ENCODE measurements around the gene SAMD11. TPM values are rescaled to one million over a fixed set of nuclear protein-coding genes. Genes with fewer than 3 reads are reported as not detected.

The SAMD11 gene
- polyA plus RNA-seq, 1 of the 3 experiments (the other 2 are of a cell fraction) = 2.1 TPM

DNA sequence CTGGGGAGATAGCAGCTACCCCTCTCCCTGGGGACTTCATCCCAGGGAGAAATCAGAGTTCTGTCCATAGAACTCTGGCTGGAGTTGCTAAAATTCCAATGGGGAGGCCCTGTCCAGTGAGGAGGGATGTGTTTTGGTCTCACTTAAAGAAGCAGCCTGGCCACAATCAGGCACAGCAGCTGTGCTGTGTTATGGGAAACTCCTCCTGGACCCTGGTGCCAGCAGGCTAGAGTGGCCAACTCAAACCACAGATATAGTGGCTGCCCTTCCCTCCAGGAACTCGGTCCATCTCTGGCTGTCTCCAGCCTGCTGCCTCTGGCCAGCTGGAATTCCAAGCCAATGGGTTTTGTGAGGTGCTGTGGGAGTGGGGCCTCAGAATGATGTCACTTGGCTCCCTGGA is 37.4 kb upstream of the SAMD11 start:
- no CpG with 5 or more reads among the region's 1 CpG for WGBS (ENCODE audit: low lambda C conversion rate)
- Histone ChIP-seq H3F3A (replicated peaks; ENCODE audit: insufficient read depth) (no peaks in the 10 kb centered on the region), H3K4me3 (ENCODE audit: low read depth in 2 of 2, low read length in 1 of 2) (no peak overlapping the region), H4K20me1 (ENCODE audit: insufficient read depth) (no peaks in the 10 kb centered on the region), H3K9me2 (no peaks in the 10 kb centered on the region), H3K9me3 (no peaks in the 10 kb centered on the region), H3K36me3 (replicated peaks in 1 of 2; ENCODE audit: control insufficient read depth in 1 of 2, insufficient read depth in 2 of 2, low read length in 1 of 2) (no peaks in the 10 kb centered on the region), H3K4me1 (ENCODE audit: control insufficient read depth in 1 of 2, insufficient read depth in 2 of 2, low read depth in 1 of 2, low read length in 1 of 2) (no peaks in the 10 kb centered on the region), H2AFZ (ENCODE audit: low read depth) (no peak overlapping the region), H3K79me2 (ENCODE audit: insufficient read depth) (no peaks in the 10 kb centered on the region), H3K27me3 (ENCODE audit: insufficient read depth) (peaks cover 4% of the 10 kb centered on the region), H3K9ac (no peak overlapping the region), H3K27ac (ENCODE audit: low read depth in 2 of 2, low read length in 1 of 2) (no peak overlapping the region), H3K4me2 (no peak overlapping the region)
- no peak for DNase-seq
- TF ChIP-seq FOXM1 (IDR thresholded peaks at IDR 0.05; ENCODE audit: low read depth) = no peak
- POLR2A ChIA-PET = no interaction called here
- CTCF ChIA-PET = no interaction called here

DNA sequence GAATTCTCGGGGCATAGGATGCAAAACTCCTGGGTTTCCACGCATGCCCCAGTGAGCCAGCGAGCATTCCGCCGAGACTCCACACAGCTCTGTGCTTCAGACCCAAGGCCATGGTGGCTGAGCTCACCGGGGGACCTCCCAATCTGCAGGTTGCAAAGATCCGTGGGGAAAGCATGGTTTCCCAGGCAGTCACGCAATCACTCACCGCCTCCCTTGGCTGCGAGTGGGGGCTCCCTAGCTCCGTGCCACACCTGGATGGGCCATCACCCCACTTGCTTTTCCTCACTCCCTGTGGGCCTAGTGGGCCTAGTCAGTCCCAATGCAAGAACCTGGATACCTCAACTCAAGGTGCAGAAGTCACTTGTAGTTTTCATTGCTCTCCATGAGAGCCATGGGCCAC is 37.0 kb upstream of the SAMD11 start:
- Histone ChIP-seq H4K20me1 (ENCODE audit: insufficient read depth) (no peaks in the 10 kb centered on the region), H3F3A (replicated peaks; ENCODE audit: insufficient read depth) (no peaks in the 10 kb centered on the region), H3K36me3 (replicated peaks in 1 of 2; ENCODE audit: control insufficient read depth in 1 of 2, insufficient read depth in 2 of 2, low read length in 1 of 2) (no peaks in the 10 kb centered on the region), H3K4me1 (ENCODE audit: control insufficient read depth in 1 of 2, insufficient read depth in 2 of 2, low read depth in 1 of 2, low read length in 1 of 2) (no peaks in the 10 kb centered on the region), H3K27me3 (ENCODE audit: insufficient read depth) (peaks cover 4% of the 10 kb centered on the region), H3K27ac (ENCODE audit: low read depth in 2 of 2, low read length in 1 of 2) (no peak overlapping the region), H3K9me3 (no peaks in the 10 kb centered on the region), H2AFZ (ENCODE audit: low read depth) (no peak overlapping the region), H3K79me2 (ENCODE audit: insufficient read depth) (no peaks in the 10 kb centered on the region), H3K4me3 (ENCODE audit: low read depth in 2 of 2, low read length in 1 of 2) (no peak overlapping the region), H3K9me2 (no peaks in the 10 kb centered on the region), H3K9ac (no peak overlapping the region), H3K4me2 (no peak overlapping the region)
- TF ChIP-seq TEAD4 (IDR thresholded peaks at IDR 0.05; ENCODE audit: borderline replicate concordance, insufficient read depth) (no peak), EZH2phosphoT487 (IDR thresholded peaks at IDR 0.05; ENCODE audit: borderline replicate concordance, low read depth) (no peak), NRF1 (IDR thresholded peaks at IDR 0.05; ENCODE audit: low read depth, low read length) (no peak), MAX (IDR thresholded peaks at IDR 0.05; ENCODE audit: low read depth) (no peak), USF2 (IDR thresholded peaks at IDR 0.05; ENCODE audit: borderline replicate concordance, low read depth, low read length) (no peak), RXRA (IDR thresholded peaks at IDR 0.05; ENCODE audit: borderline replicate concordance, low read depth) (no peak), NFIC (IDR thresholded peaks at IDR 0.05; ENCODE audit: borderline replicate concordance) (no peak), GABPA (IDR thresholded peaks at IDR 0.05; ENCODE audit: low read depth) (no peak), RFX5 (IDR thresholded peaks at IDR 0.05; ENCODE audit: low read length) (no peak), RAD21 (IDR thresholded peaks at IDR 0.05; ENCODE audit: low read length) (no peak)
- TF ChIP-seq, protein P1, sequence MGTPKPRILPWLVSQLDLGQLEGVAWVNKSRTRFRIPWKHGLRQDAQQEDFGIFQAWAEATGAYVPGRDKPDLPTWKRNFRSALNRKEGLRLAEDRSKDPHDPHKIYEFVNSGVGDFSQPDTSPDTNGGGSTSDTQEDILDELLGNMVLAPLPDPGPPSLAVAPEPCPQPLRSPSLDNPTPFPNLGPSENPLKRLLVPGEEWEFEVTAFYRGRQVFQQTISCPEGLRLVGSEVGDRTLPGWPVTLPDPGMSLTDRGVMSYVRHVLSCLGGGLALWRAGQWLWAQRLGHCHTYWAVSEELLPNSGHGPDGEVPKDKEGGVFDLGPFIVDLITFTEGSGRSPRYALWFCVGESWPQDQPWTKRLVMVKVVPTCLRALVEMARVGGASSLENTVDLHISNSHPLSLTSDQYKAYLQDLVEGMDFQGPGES (IDR thresholded peaks at IDR 0.05; ENCODE audit: low read depth, low read length) = no peak
- TF ChIP-seq, protein P2, sequence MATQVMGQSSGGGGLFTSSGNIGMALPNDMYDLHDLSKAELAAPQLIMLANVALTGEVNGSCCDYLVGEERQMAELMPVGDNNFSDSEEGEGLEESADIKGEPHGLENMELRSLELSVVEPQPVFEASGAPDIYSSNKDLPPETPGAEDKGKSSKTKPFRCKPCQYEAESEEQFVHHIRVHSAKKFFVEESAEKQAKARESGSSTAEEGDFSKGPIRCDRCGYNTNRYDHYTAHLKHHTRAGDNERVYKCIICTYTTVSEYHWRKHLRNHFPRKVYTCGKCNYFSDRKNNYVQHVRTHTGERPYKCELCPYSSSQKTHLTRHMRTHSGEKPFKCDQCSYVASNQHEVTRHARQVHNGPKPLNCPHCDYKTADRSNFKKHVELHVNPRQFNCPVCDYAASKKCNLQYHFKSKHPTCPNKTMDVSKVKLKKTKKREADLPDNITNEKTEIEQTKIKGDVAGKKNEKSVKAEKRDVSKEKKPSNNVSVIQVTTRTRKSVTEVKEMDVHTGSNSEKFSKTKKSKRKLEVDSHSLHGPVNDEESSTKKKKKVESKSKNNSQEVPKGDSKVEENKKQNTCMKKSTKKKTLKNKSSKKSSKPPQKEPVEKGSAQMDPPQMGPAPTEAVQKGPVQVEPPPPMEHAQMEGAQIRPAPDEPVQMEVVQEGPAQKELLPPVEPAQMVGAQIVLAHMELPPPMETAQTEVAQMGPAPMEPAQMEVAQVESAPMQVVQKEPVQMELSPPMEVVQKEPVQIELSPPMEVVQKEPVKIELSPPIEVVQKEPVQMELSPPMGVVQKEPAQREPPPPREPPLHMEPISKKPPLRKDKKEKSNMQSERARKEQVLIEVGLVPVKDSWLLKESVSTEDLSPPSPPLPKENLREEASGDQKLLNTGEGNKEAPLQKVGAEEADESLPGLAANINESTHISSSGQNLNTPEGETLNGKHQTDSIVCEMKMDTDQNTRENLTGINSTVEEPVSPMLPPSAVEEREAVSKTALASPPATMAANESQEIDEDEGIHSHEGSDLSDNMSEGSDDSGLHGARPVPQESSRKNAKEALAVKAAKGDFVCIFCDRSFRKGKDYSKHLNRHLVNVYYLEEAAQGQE (IDR thresholded peaks at IDR 0.05; ENCODE audit: low read depth, low read length) = no peak
- CTCF ChIA-PET = no interaction called here
- 70% methylated on average over 4 of the region's 11 CpGs for WGBS (ENCODE audit: low lambda C conversion rate)
- DNase-seq = no peak
- POLR2A ChIA-PET = no interaction called here
